HepG2 (cell line): ENCODE results near the gene CGB5. TPM values are rescaled to one million over a fixed set of nuclear protein-coding genes. Genes with fewer than 3 reads are reported as not detected.
A peak's percentile ranks its signal among the peaks of the same experiment; 100 is the strongest.

ENCODE experiments used
- ATAC-seq: fragments of 200-7000 bp; cut with Tn5 transposase; 3 replicates; pipeline ENCODE4 v1.9.1; 2020; ENCODE audit warnings: mild to moderate bottlenecking, moderate library complexity
- BruUV-seq: library from RNA; stranded (reverse); fragments of 400-500 nt; replicated peaks from 2 replicates; lab custom pipeline; 2021; lab: Mats Ljungman, UMichigan
- CTCF ChIA-PET: fragments of 300-600 bp; formaldehyde crosslinking; extraction: SDS; loops from one replicate; lab custom pipeline; 2021; ENCODE audit warnings: low total read pairs, inconsistent platforms, low intra/inter-chr PET ratio; lab: Yijun Ruan, JAX
- POLR2A ChIA-PET: fragments of 350-600 bp; sonication (Branson Sonifier 250); formaldehyde crosslinking; loops from one replicate; lab custom pipeline; 2020; ENCODE audit warnings: antibody characterized with exemption, inconsistent platforms; lab: Yijun Ruan, JAX
- DNase-seq: peaks from one replicate; pipeline ENCODE4 v3.0.0-alpha.2; 2015; ENCODE audit warnings: low spot score
- FAIRE-seq: peaks from 3 replicates; lab custom pipeline; 2011; peaks lifted over from hg19 to GRCh38; lab: Jason Lieb, UNC
- H2AFZ ChIP-seq: one replicate; pipeline ENCODE4 v1.6.1; 2011; ENCODE audit warnings: low read length, inconsistent platforms
- H3K27ac ChIP-seq: fragments of 300-600 bp; 3 replicates; pipeline ENCODE4 v1.8.0; 2011; ENCODE audit warnings: mixed run types, mild to moderate bottlenecking, mixed read lengths, low read length, inconsistent platforms; ENCODE audit not compliant: insufficient read depth; ENCODE audit errors: extremely low read length
- H3K27me3 ChIP-seq, 2 experiments: fragments of 200-600 bp in 1 of 2; 2 replicates in 1 of 2; 3 replicates in 1 of 2; pipeline versions ENCODE4 v1.6.0 to v1.8.0; 2011; ENCODE audit warnings: low read length in 2 of 2, mild to moderate bottlenecking in 2 of 2, moderate library complexity in 2 of 2, inconsistent platforms in 1 of 2; ENCODE audit not compliant: insufficient read depth in 2 of 2, control insufficient read depth in 1 of 2
- H3K36me3 ChIP-seq, 2 experiments: fragments of 200-600 bp in 1 of 2; replicated peaks in 1 of 2; 2 replicates in 1 of 2; 3 replicates in 1 of 2; pipeline versions ENCODE4 v1.5.1 to v1.8.0; 2011; ENCODE audit warnings: low read length in 2 of 2, inconsistent platforms in 1 of 2; ENCODE audit not compliant: insufficient read depth in 2 of 2, control insufficient read depth in 1 of 2
- H3K4me1 ChIP-seq: 2 replicates; pipeline ENCODE4 v1.5.1; 2012; ENCODE audit warnings: low read length, inconsistent platforms; ENCODE audit not compliant: insufficient read depth
- H3K4me2 ChIP-seq: 2 replicates; pipeline ENCODE4 v1.6.0; 2011; ENCODE audit warnings: low read depth, low read length, inconsistent platforms
- H3K4me3 ChIP-seq, 3 experiments: fragments of 200-600 bp in 1 of 3; sonication (generic), shearing (Covaris generic) in 1 of 3; replicated peaks in 1 of 3; 2 replicates each; pipeline ENCODE4 v1.5.1; 2011 to 2016; ENCODE audit warnings: low read length in 3 of 3, inconsistent platforms in 2 of 3, low read depth in 2 of 3, mild to moderate bottlenecking in 2 of 3, control low read depth in 1 of 3, mixed read lengths in 1 of 3; ENCODE audit not compliant: insufficient read depth in 1 of 3
- H3K79me2 ChIP-seq: one replicate; pipeline ENCODE4 v1.6.1; 2011; ENCODE audit warnings: low read length, inconsistent platforms; ENCODE audit not compliant: insufficient read depth
- H3K9ac ChIP-seq: 2 replicates; pipeline ENCODE4 v1.6.0; 2011; ENCODE audit warnings: mild to moderate bottlenecking, low read depth, low read length, inconsistent platforms; ENCODE audit not compliant: insufficient read depth
- H3K9me3 ChIP-seq: 2 replicates; pipeline ENCODE4 v1.5.1; 2012; ENCODE audit warnings: mild to moderate bottlenecking, low read length
- H4K20me1 ChIP-seq: 2 replicates; pipeline ENCODE4 v1.6.0; 2011; ENCODE audit warnings: inconsistent platforms, mild to moderate bottlenecking, low read length, moderate library complexity; ENCODE audit not compliant: insufficient read depth
- KAT2B ChIP-seq: fragments of 150-350 bp; IDR thresholded peaks from 2 replicates; pipeline ENCODE4 v1.6.1; 2014; ENCODE audit warnings: low read depth, low read length, borderline replicate concordance
- MTA1 ChIP-seq: sonication (generic); formaldehyde crosslinking; IDR thresholded peaks from 2 replicates; pipeline ENCODE4 v1.4.0; 2020; ENCODE audit warnings: missing genetic modification reagents, mild to moderate bottlenecking, borderline replicate concordance
- NR1H2 ChIP-seq: sonication (generic); formaldehyde crosslinking; IDR thresholded peaks from 2 replicates; pipeline ENCODE4 v1.8.1; 2022; ENCODE audit warnings: low read depth, missing genetic modification reagents, borderline replicate concordance
- ONECUT2 ChIP-seq: sonication (generic); formaldehyde crosslinking; IDR thresholded peaks from 2 replicates; pipeline ENCODE4 v1.4.0; 2020; ENCODE audit warnings: missing genetic modification reagents
- PCBP1 ChIP-seq: fragments of 200-400 bp; formaldehyde crosslinking; IDR thresholded peaks from 2 replicates; pipeline ENCODE4 v1.6.1; 2017; ENCODE audit warnings: mild to moderate bottlenecking, low read depth, low read length, borderline replicate concordance
- POLR2AphosphoS5 ChIP-seq: IDR thresholded peaks from 2 replicates; pipeline ENCODE4 v1.6.1; 2012; ENCODE audit warnings: low read depth, low read length
- SIN3A ChIP-seq: IDR thresholded peaks from 2 replicates; pipeline ENCODE4 v1.6.1; 2011; ENCODE audit warnings: low read depth, mild to moderate bottlenecking, control low read depth, low read length, borderline replicate concordance
- SKI ChIP-seq: fragments of 450-650 bp; IDR thresholded peaks from one replicate; pipeline ENCODE4 v1.6.1; 2018; ENCODE audit warnings: mild to moderate bottlenecking; ENCODE audit not compliant: partially characterized antibody
- YY1 ChIP-seq: IDR thresholded peaks from 2 replicates; pipeline ENCODE4 v1.6.1; 2011; ENCODE audit warnings: low read length, low read depth, moderate library complexity, mild to moderate bottlenecking; ENCODE audit not compliant: insufficient read depth, insufficient replicate concordance
- ZNF326 ChIP-seq: sonication (generic); formaldehyde crosslinking; IDR thresholded peaks from 2 replicates; pipeline ENCODE4 v1.4.0; 2020; ENCODE audit warnings: missing genetic modification reagents, borderline replicate concordance
- ZNF777 ChIP-seq: sonication (generic); formaldehyde crosslinking; IDR thresholded peaks from 2 replicates; pipeline ENCODE4 v1.4.0; 2020; ENCODE audit warnings: missing genetic modification reagents
- ZNF816 ChIP-seq: sonication (generic); formaldehyde crosslinking; IDR thresholded peaks from 2 replicates; pipeline ENCODE4 v1.8.0; 2022; ENCODE audit warnings: missing genetic modification reagents, mild to moderate bottlenecking, borderline replicate concordance
- WGBS: methylation state at CpG from one replicate; pipeline ENCODE4 v1.1.6; 2017; ENCODE audit warnings: low lambda C conversion rate; 5-methylcytosine and 5-hydroxymethylcytosine counted together
- in situ Hi-C: cut with HindIII; loops from 2 replicates; pipeline ENCODE4 v1.10.0; 2017; ENCODE audit warnings: low pct_unique_long_range_greater_than_20kb; ENCODE audit not compliant: extremely low pct_ligation_motif_present
- intact Hi-C: fragments of 100-400 bp; cut with micrococcal nuclease; formaldehyde crosslinking; loops from one replicate; pipeline ENCODE4 v1.10.0; 2022; ENCODE audit not compliant: unreplicated experiment
- polyA plus RNA-seq, 8 experiments: library from polyadenylated mRNA; depleted of rRNA in 3 of 8; stranded (reverse) in 7 of 8; unstranded in 1 of 8; fragments of >200 nt; fragmentation: Illumina TruSeq in 4 of 8; extraction: Trizol in 4 of 8; gene quantifications; 2 replicates each; pipeline versions ENCODE4 v1.2.1 to v1.2.3, GENCODE V29; 2011 to 2016; ENCODE audit warnings: low read depth in 4 of 8, missing spikeins in 1 of 8, mixed read lengths in 1 of 8; ENCODE audit not compliant: insufficient read depth in 1 of 8
- total RNA-seq, 5 experiments: library from RNA; depleted of rRNA; stranded (reverse); fragments of >200 nt; fragmentation: Illumina TruSeq; extraction: Trizol; gene quantifications; 2 replicates each; pipeline ENCODE4 v1.2.3, GENCODE V29; 2016; ENCODE audit warnings: low read depth in 1 of 5
- TF ChIP-seq, protein P1 (sequence below): sonication (generic); formaldehyde crosslinking; IDR thresholded peaks from 2 replicates; pipeline ENCODE4 v1.5.0; 2020; ENCODE audit warnings: missing genetic modification reagents, mild to moderate bottlenecking, borderline replicate concordance
- TF ChIP-seq, protein P2 (sequence below): sonication (generic); formaldehyde crosslinking; IDR thresholded peaks from 2 replicates; pipeline ENCODE4 v1.8.0; 2022; ENCODE audit warnings: mild to moderate bottlenecking, missing genetic modification reagents
- TF ChIP-seq, protein P3 (sequence below): sonication (generic); formaldehyde crosslinking; IDR thresholded peaks from 2 replicates; pipeline ENCODE4 v1.8.1; 2023; ENCODE audit warnings: mild to moderate bottlenecking, missing genetic modification reagents, borderline replicate concordance

The CGB5 gene
- total and polyA plus RNA-seq, 2 of the 13 experiments (the other 11 are each of a cell fraction or from before 2014, with no cell fraction given): not detected

GRCh38 chr19:49017041-49017665 lies 26.5 kb upstream of the CGB5 start, which contains the start of gene LHB:
TSS of gene LHB (minus strand) at chr19:49017091. CDS start at chr19:49017081, 10 bp downstream.
- Histone ChIP-seq H3K79me2 (no peaks in the 10 kb centered on the region), H3K27ac (no peak within 1 kb of the TSS), H3K4me3 (peak within 1 kb of the TSS in 2 of 3 experiments; percentile 10 to 63; a peak in 2 of 6 replicates), H3K9ac (no peak within 1 kb of the TSS), H4K20me1 (no peaks in the 10 kb centered on the region), H3K4me2 (peak within 1 kb of the TSS; percentile 98), H3K27me3 (peaks cover 0 to 24% of the 10 kb centered on the region in 2 experiments; a peak in 3 of 5 replicates), H3K36me3 (peaks cover 4 to 23% of the 10 kb centered on the region in 2 experiments; a peak in 4 of 5 replicates), H3K9me3 (no peaks in the 10 kb centered on the region), H2AFZ (no peak within 1 kb of the TSS), H3K4me1 (peaks cover 27% of the 10 kb centered on the region)
- ATAC-seq (no peak), FAIRE-seq (no peak), DNase-seq (no peak)
- in situ Hi-C loops: no loop called here
- ChIA-PET POLR2A (interaction anchor here (2.9 kb wide), 1 partner anchor 24 kb away, joined by 21 read pairs; the partner anchor contains the start of genes GYS1 and RUVBL2), CTCF (no interaction called here)
- intact Hi-C loops: no loop called here
- 87% methylated on average over 10 of the region's 17 CpGs for WGBS
- no TSS peak for BruUV-seq
- TF ChIP-seq ZNF777 (CRISPR knock-in tag) (no peak), ONECUT2 (no peak), YY1 (no peak), MTA1 (CRISPR knock-in tag) (no peak), POLR2AphosphoS5 (0 out of 2 replicates have a peak, but pooled peaks have one; percentile 9), KAT2B (no peak), NR1H2 (no peak), SIN3A (no peak), ZNF326 (CRISPR knock-in tag) (no peak), PCBP1 (no peak), SKI (no peak), ZNF816 (CRISPR knock-in tag) (no peak)
- TF ChIP-seq, protein P1, sequence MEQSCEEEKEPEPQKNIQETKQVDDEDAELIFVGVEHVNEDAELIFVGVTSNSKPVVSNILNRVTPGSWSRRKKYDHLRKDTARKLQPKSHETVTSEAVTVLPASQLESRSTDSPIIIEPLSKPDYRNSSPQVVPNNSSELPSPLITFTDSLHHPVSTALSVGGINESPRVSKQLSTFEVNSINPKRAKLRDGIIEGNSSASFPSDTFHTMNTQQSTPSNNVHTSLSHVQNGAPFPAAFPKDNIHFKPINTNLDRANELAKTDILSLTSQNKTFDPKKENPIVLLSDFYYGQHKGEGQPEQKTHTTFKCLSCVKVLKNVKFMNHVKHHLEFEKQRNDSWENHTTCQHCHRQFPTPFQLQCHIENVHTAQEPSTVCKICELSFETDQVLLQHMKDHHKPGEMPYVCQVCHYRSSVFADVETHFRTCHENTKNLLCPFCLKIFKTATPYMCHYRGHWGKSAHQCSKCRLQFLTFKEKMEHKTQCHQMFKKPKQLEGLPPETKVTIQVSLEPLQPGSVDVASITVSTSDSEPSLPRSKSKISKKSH (CRISPR knock-in tag): peak; percentile 38; the same call in 1 of the 2 replicates
- TF ChIP-seq, protein P2, sequence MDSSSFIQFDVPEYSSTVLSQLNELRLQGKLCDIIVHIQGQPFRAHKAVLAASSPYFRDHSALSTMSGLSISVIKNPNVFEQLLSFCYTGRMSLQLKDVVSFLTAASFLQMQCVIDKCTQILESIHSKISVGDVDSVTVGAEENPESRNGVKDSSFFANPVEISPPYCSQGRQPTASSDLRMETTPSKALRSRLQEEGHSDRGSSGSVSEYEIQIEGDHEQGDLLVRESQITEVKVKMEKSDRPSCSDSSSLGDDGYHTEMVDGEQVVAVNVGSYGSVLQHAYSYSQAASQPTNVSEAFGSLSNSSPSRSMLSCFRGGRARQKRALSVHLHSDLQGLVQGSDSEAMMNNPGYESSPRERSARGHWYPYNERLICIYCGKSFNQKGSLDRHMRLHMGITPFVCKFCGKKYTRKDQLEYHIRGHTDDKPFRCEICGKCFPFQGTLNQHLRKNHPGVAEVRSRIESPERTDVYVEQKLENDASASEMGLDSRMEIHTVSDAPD (CRISPR knock-in tag): no peak
- TF ChIP-seq, protein P3, sequence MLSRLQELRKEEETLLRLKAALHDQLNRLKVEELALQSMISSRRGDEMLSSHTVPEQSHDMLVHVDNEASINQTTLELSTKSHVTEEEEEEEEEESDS: no peak
